ENCODE data around the gene CETN3. TPM values are rescaled to one million over a fixed set of nuclear protein-coding genes. Genes with fewer than 3 reads are reported as not detected.
A peak's percentile ranks its signal among the peaks of the same experiment; 100 is the strongest.

The CETN3 gene
- 42.2 to 49.0 TPM (median 48.5 TPM) in 3 replicates for total RNA-seq (2021)
- Bru-seq, nascent RNA = percentile 94 among the genes with signal in this experiment
- long read RNA-seq, experiment 1, transcript CETN3-204 (4 exons, 867 nt) = minor isoform, 11 of 86 reads
- long read RNA-seq, experiment 1, transcript CETN3-201 (5 exons, 2,432 nt) = major isoform, 68 of 86 reads
- long read RNA-seq, experiment 1, partial matches to known transcripts = 2 of 86 reads
- long read RNA-seq, experiment 1, other reads (novel, unspliced or antisense) = 5 of 86 reads
- long read RNA-seq, experiment 2, transcript CETN3-201 (5 exons, 2,432 nt) = major isoform, 38 of 60 reads
- long read RNA-seq, experiment 2, partial matches to known transcripts = 7 of 60 reads
- long read RNA-seq, experiment 2, other reads (novel, unspliced or antisense) = 11 of 60 reads
- long read RNA-seq, experiment 3, transcript CETN3-201 (5 exons, 2,432 nt) = major isoform, 156 of 171 reads
- long read RNA-seq, experiment 3, partial matches to known transcripts = 3 of 171 reads
- long read RNA-seq, experiment 3, other reads (novel, unspliced or antisense) = 8 of 171 reads

- DNase-seq (ENCODE audit: low spot score) = peak; percentile 91
- Mint-ChIP-seq H3K36me3 (peaks cover 6% of the 10 kb centered on the region), H3K27me3 (ENCODE audit: low read depth) (no peaks in the 10 kb centered on the region; the same call in 1 of the 2 replicates), H3K9me3 (no peaks in the 10 kb centered on the region; the same call in 1 of the 2 replicates), H3K27ac (no peak within 1 kb of the TSS), H3K4me1 (peaks cover 19% of the 10 kb centered on the region), H3K4me3 (no peak within 1 kb of the TSS)
- ChIA-PET CTCF (interaction anchor here (0.7 to 1.9 kb wide), 5 partner anchors 12 to 374 kb away, joined by 3 to 10 read pairs (median 3); partner anchors contain the start of genes MBLAC2 and POLR3G), POLR2A (interaction anchor here (0.6 to 1.5 kb wide), 13 partner anchors 8 to 1526 kb away, joined by 3 to 10 read pairs (median 3); partner anchors contain the start of genes ARRDC3, MBLAC2, MEF2C and POLR3G)
- peak; percentile 92 for ATAC-seq
- TF ChIP-seq ZNF121 (CRISPR knock-in tag; IDR thresholded peaks at IDR 0.05) = no peak
- TF ChIP-seq KAT7 (CRISPR knock-in tag; IDR thresholded peaks at IDR 0.05; ENCODE audit: borderline replicate concordance) = no peak
- TF ChIP-seq MYBL2 (CRISPR knock-in tag; IDR thresholded peaks at IDR 0.05) = peak; percentile 87
- no peak for TF ChIP-seq ZNF425 (CRISPR knock-in tag; conservative IDR thresholded peaks at IDR 0.05)
- TF ChIP-seq ATF6 (CRISPR knock-in tag; IDR thresholded peaks at IDR 0.05) = no peak
- no peak for TF ChIP-seq JUN (CRISPR knock-in tag; IDR thresholded peaks at IDR 0.05)
- no peak for TF ChIP-seq STAT6 (CRISPR knock-in tag; conservative IDR thresholded peaks at IDR 0.05; ENCODE audit: low read depth)
- no peak for TF ChIP-seq ATF2 (CRISPR knock-in tag; IDR thresholded peaks at IDR 0.05; ENCODE audit: borderline replicate concordance, low read depth)
- TF ChIP-seq RORB (CRISPR knock-in tag; IDR thresholded peaks at IDR 0.05) = no peak
- no peak for TF ChIP-seq SOX15 (CRISPR knock-in tag; IDR thresholded peaks at IDR 0.05)
- TF ChIP-seq ZNF138 (CRISPR knock-in tag; conservative IDR thresholded peaks at IDR 0.05) = no peak
- TF ChIP-seq FOXP1 (CRISPR knock-in tag; IDR thresholded peaks at IDR 0.05; ENCODE audit: borderline replicate concordance) = peak; percentile 95
- no peak for TF ChIP-seq JAZF1 (CRISPR knock-in tag; IDR thresholded peaks at IDR 0.05)
- no peak for TF ChIP-seq GRHL2 (CRISPR knock-in tag; IDR thresholded peaks at IDR 0.05; ENCODE audit: insufficient replicate concordance, severe bottlenecking)
- TF ChIP-seq CBFB (CRISPR knock-in tag; IDR thresholded peaks at IDR 0.05; ENCODE audit: low read depth) = 0 out of 2 replicates have a peak, but pooled peaks have one; percentile 57
- no peak for TF ChIP-seq ATF1 (CRISPR knock-in tag; IDR thresholded peaks at IDR 0.05)
- TF ChIP-seq NFYB (CRISPR knock-in tag; conservative IDR thresholded peaks at IDR 0.05; ENCODE audit: low read depth) = peak; percentile 84
- TF ChIP-seq ETV6 (CRISPR knock-in tag; IDR thresholded peaks at IDR 0.05) = peak; percentile 57; the same call in 1 of the 2 replicates
- no peak for TF ChIP-seq NR3C1 (CRISPR knock-in tag; conservative IDR thresholded peaks at IDR 0.05; ENCODE audit: low read depth)
- TF ChIP-seq E2F5 (CRISPR knock-in tag; IDR thresholded peaks at IDR 0.05) = 0 out of 2 replicates have a peak, but pooled peaks have one; percentile 26
- TF ChIP-seq MLX (CRISPR knock-in tag; IDR thresholded peaks at IDR 0.05) = no peak
- TF ChIP-seq ZNF423 (CRISPR knock-in tag; IDR thresholded peaks at IDR 0.05) = no peak
- TF ChIP-seq MAX (CRISPR knock-in tag; IDR thresholded peaks at IDR 0.05) = peak; percentile 76; the same call in 1 of the 2 replicates
Observed at GRCh38 chr5:90409318-90410177, at the start of gene CETN3. Gene CETN3, minus strand, starts transcription at chr5:90409756. Its CDS starts 95 bp downstream, at chr5:90409661.

Measured in WTC11 (cell line).